Aorta (tissue), 5 donors: ENCODE results near the gene NR1D1. TPM values are rescaled to one million over a fixed set of nuclear protein-coding genes. Genes with fewer than 3 reads are reported as not detected.

Experiments used
- ATAC-seq: fragments of 200-7000 bp; cut with Tn5 transposase; one replicate; pipeline ENCODE4 v1.9.1; 2022; ENCODE audit warnings: moderate library complexity; ENCODE audit not compliant: low FRiP score
- DNase-seq, 2 donors: peaks; one replicate each; pipeline ENCODE4 v3.0.0-alpha.2; 2020
- H3K27ac ChIP-seq, 2 donors: one replicate each; pipeline ENCODE4 v1.5.1; 2013; ENCODE audit warnings: low read length in 2 of 2, mild to moderate bottlenecking in 2 of 2, moderate library complexity in 2 of 2, control low read depth in 1 of 2, inconsistent platforms in 1 of 2, low read depth in 1 of 2
- H3K27me3 ChIP-seq, 2 donors: one replicate each; pipeline ENCODE4 v1.6.1; 2013; ENCODE audit warnings: control low read depth in 1 of 2, low read length in 1 of 2, mild to moderate bottlenecking in 1 of 2, moderate library complexity in 1 of 2; ENCODE audit not compliant: insufficient read depth in 2 of 2, control insufficient read depth in 1 of 2
- H3K36me3 ChIP-seq, 2 donors: one replicate each; pipeline ENCODE4 v1.6.1; 2013; ENCODE audit warnings: control low read depth in 1 of 2, low read length in 1 of 2, mild to moderate bottlenecking in 1 of 2; ENCODE audit not compliant: insufficient read depth in 2 of 2, control insufficient read depth in 1 of 2
- H3K4me1 ChIP-seq, 2 donors: one replicate each; pipeline ENCODE4 v1.6.1; 2013; ENCODE audit warnings: low read length in 2 of 2, control low read depth in 1 of 2, mild to moderate bottlenecking in 1 of 2, moderate library complexity in 1 of 2; ENCODE audit not compliant: insufficient read depth in 2 of 2, control insufficient read depth in 1 of 2
- H3K4me3 ChIP-seq, 2 donors: one replicate each; pipeline ENCODE4 v1.5.1; 2013; ENCODE audit warnings: low read length in 2 of 2, control low read depth in 1 of 2, mild to moderate bottlenecking in 1 of 2
- H3K9me3 ChIP-seq: one replicate; pipeline ENCODE4 v1.6.1; 2013; ENCODE audit warnings: mild to moderate bottlenecking, low read length; ENCODE audit not compliant: control insufficient read depth
- WGBS, 2 donors: extraction: QIAGEN DNeasy Blood & Tissue Kit; methylation state at CpG; one replicate each; pipeline ENCODE4 v1.1.7; 2013; 5-methylcytosine and 5-hydroxymethylcytosine counted together
- intact Hi-C, 2 donors: fragments of 100-400 bp; cut with DNase I; formaldehyde crosslinking; loops; one replicate each; pipeline versions ENCODE4 v1.14.2 to v1.15.0; 2022
- polyA plus RNA-seq, 2 donors: library from polyadenylated mRNA; stranded (reverse); fragments of 200-250 nt; gene quantifications; one replicate each; pipeline ENCODE4 v1.2.3, GENCODE V29; 2013
- total RNA-seq, 2 donors: library from RNA; stranded (reverse); fragmentation: NEBNext Ultra II Directional; extraction: Animal tissue kit (Norgen Biotek cat#: 25700); gene quantifications; one replicate each; pipeline ENCODE4 v1.2.1, GENCODE V29; 2021
- donor health status: healthy with polysubstance abuse.
- donor health status: Bipolar disorder and iron deficiency.
- donor health status: DM: no; HTN: no; CAD: no.
- donor health status: DM: no; HTN: no; CAD: no.
- donor health status: DM: yes; HTN: yes; CAD: no.

NR1D1 gene
- total and polyA plus RNA-seq, 4 donors: 8.6 to 53.6 (median 23.5) TPM

GRCh38 chr17:40113907-40114245 lies 13.5 kb upstream of the NR1D1 start:
- DNase-seq (no peak), ATAC-seq (no peak)
- Histone ChIP-seq H3K27ac (peak overlapping the region; percentile 2 to 64), H3K4me3 (peak overlapping the region in 1 of 2 donors; percentile 4), H3K9me3 (no peaks in the 10 kb centered on the region), H3K27me3 (no peaks in the 10 kb centered on the region), H3K4me1 (peaks cover 0 to 4% of the 10 kb centered on the region in 2 donors), H3K36me3 (no peaks in the 10 kb centered on the region)
- intact Hi-C loops: loop anchor here (2.0 to 5.0 kb wide), 5 partner anchors 33 to 208 kb away; no protein-coding TSS in a partner anchor
- WGBS, 2 donors: 10 to 12% methylated on average over 5 of the region's 5 CpGs

- H3K27me3 ChIP-seq: no peaks in the 10 kb centered on the region
- intact Hi-C loops: loop anchor here (2.0 to 5.0 kb wide), 5 partner anchors 34 to 209 kb away; no protein-coding TSS in a partner anchor
- H3K4me1 ChIP-seq: peaks cover 0 to 4% of the 10 kb centered on the region in 2 donors
- H3K9me3 ChIP-seq: no peaks in the 10 kb centered on the region
- H3K27ac ChIP-seq: peak overlapping the region; percentile 19 to 38
- WGBS, 2 donors: 0 to 1% methylated on average over 17 of the region's 17 CpGs
- ATAC-seq (peak; percentile 87), DNase-seq (peak; percentile 95)
- peak overlapping the region in 1 of 2 donors; percentile 4 for H3K4me3 ChIP-seq
- H3K36me3 ChIP-seq: no peaks in the 10 kb centered on the region
Measured at GRCh38 chr17:40113110-40113906, 12.9 kb upstream of the NR1D1 start.

- no peaks in the 10 kb centered on the region for H3K9me3 ChIP-seq
- ATAC-seq: peak; percentile 0
- H3K27me3 ChIP-seq: no peaks in the 10 kb centered on the region
- intact Hi-C loops: loop anchor here (2.0 to 5.0 kb wide), 5 partner anchors 35 to 210 kb away; no protein-coding TSS in a partner anchor
- H3K4me3 ChIP-seq: no peak overlapping the region
- peaks cover 2 to 4% of the 10 kb centered on the region in 2 donors for H3K4me1 ChIP-seq
- WGBS, 2 donors: 11 to 14% methylated on average over 4 of the region's 4 CpGs
- no peak for DNase-seq
- H3K27ac ChIP-seq: peak overlapping the region; percentile 19 to 90
- H3K36me3 ChIP-seq: no peaks in the 10 kb centered on the region
Measured at GRCh38 chr17:40112718-40113109, 12.3 kb upstream of the NR1D1 start.

- no peaks in the 10 kb centered on the region for H3K9me3 ChIP-seq
- DNase-seq (no peak), ATAC-seq (no peak)
- H3K27me3 ChIP-seq: no peaks in the 10 kb centered on the region
- peaks cover 3 to 4% of the 10 kb centered on the region in 2 donors for H3K4me1 ChIP-seq
- intact Hi-C loops: loop anchor here (2.0 to 5.0 kb wide), 5 partner anchors 35 to 210 kb away; no protein-coding TSS in a partner anchor
- H3K36me3 ChIP-seq: no peaks in the 10 kb centered on the region
- no peak overlapping the region for H3K4me3 ChIP-seq
- WGBS, 2 donors: 7 to 15% methylated on average over 2 of the region's 2 CpGs
- H3K27ac ChIP-seq: peak overlapping the region; percentile 4 to 90
Measured at GRCh38 chr17:40112191-40112711, 11.9 kb upstream of the NR1D1 start.

- H3K27me3 ChIP-seq: no peaks in the 10 kb centered on the region
- DNase-seq: peak; percentile 95 to 97
- peak overlapping the region in 1 of 2 donors; percentile 59 for H3K27ac ChIP-seq
- 0% methylated on average over 10 to 12 of the region's 12 CpGs for WGBS, 2 donors
- H3K36me3 ChIP-seq: no peaks in the 10 kb centered on the region
- intact Hi-C loops: loop anchor here (1.0 to 5.0 kb wide), 7 partner anchors 12 to 211 kb away; no protein-coding TSS in a partner anchor
- H3K9me3 ChIP-seq: no peaks in the 10 kb centered on the region
- no peak overlapping the region for H3K4me3 ChIP-seq
- peak; percentile 82 for ATAC-seq
- peaks cover 3 to 4% of the 10 kb centered on the region in 2 donors for H3K4me1 ChIP-seq
Measured at GRCh38 chr17:40111221-40112128, 11.1 kb upstream of the NR1D1 start.

- Histone ChIP-seq H3K27ac (peak overlapping the region; percentile 16 to 55), H3K4me1 (peaks cover 3 to 4% of the 10 kb centered on the region in 2 donors), H3K4me3 (no peak overlapping the region), H3K9me3 (no peaks in the 10 kb centered on the region), H3K36me3 (no peaks in the 10 kb centered on the region), H3K27me3 (no peaks in the 10 kb centered on the region)
- 43 to 53% methylated on average over 3 of the region's 3 CpGs for WGBS, 2 donors
- ATAC-seq (no peak), DNase-seq (no peak)
- intact Hi-C loops: loop anchor here (2.0 to 5.0 kb wide), 5 partner anchors 17 to 212 kb away; no protein-coding TSS in a partner anchor
Measured at GRCh38 chr17:40110026-40110845, 9.8 kb upstream of the NR1D1 start.

- ATAC-seq (no peak), DNase-seq (peak in 1 of 2 donors; percentile 37)
- Histone ChIP-seq H3K27ac (peak overlapping the region; percentile 52 to 81), H3K4me3 (no peak overlapping the region), H3K4me1 (peaks cover 3 to 4% of the 10 kb centered on the region in 2 donors), H3K36me3 (no peaks in the 10 kb centered on the region), H3K9me3 (no peaks in the 10 kb centered on the region), H3K27me3 (no peaks in the 10 kb centered on the region)
- WGBS, 2 donors: 91 to 93% methylated on average over 9 of the region's 9 CpGs
- intact Hi-C loops: loop anchor here in 1 of 2 donors (10.0 kb wide), 1 partner anchor 176 kb away; the partner anchor contains the start of gene CDC6
Measured at GRCh38 chr17:40108970-40109824, 8.8 kb upstream of the NR1D1 start.
